Left colon (tissue), 2 donors: ENCODE results near the gene SH3D19. TPM values are rescaled to one million over a fixed set of nuclear protein-coding genes. Genes with fewer than 3 reads are reported as not detected.
"Not testable (repeated sequence)": the region's sequence is repeated elsewhere in the genome, so short reads cannot be mapped to it uniquely, and the experiment has no call there.

Experiments used
- ATAC-seq: fragments of 200-7000 bp; cut with Tn5 transposase; one replicate; pipeline ENCODE4 v1.9.1; 2020; ENCODE audit warnings: mild to moderate bottlenecking, moderate library complexity
- DNase-seq, 2 donors: peaks; one replicate each; pipeline ENCODE4 v3.0.0-alpha.2; 2020
- intact Hi-C, 2 donors: fragments of 100-400 bp; cut with DNase I in 1 of 2; cut with micrococcal nuclease in 1 of 2; formaldehyde crosslinking; loops; one replicate each; pipeline versions ENCODE4 v1.11.2 to v1.14.0; 2022; cut with DNase I, micrococcal nuclease
- total RNA-seq, 2 donors: library from RNA; stranded (reverse); fragmentation: NEBNext Ultra II Directional; extraction: Animal tissue kit (Norgen Biotek cat#: 25700); gene quantifications; one replicate each; pipeline ENCODE4 v1.2.1, GENCODE V29; 2021
- donor health status: DM: no; HTN: no; CAD: no.
- donor health status: DM: yes; HTN: yes; CAD: no.

Gene SH3D19
- total RNA-seq, 2 donors from 2014 or later, result 114 to 119 TPM

DNA sequence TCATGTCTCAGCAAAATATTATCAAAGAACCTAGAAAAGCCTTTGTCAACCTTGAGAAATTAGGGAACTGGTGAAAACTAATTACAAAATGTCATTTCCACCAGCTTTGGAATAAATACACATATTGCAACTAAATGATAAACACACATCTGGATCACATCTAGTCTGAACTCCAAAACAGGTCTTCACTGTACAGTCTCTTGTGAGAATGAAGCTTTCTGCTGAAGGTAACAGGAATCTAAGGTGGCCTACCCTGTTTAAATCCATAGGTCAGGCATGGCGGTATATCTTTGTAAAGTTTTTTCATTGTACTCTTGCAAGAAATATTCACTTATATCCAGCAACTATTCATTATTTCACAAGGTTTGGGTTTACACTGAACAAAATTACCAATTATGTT, 1.7 kb downstream of the SH3D19 start:
- intact Hi-C loops, result no loop called here
- no peak for ATAC-seq
- no peak for DNase-seq

DNA sequence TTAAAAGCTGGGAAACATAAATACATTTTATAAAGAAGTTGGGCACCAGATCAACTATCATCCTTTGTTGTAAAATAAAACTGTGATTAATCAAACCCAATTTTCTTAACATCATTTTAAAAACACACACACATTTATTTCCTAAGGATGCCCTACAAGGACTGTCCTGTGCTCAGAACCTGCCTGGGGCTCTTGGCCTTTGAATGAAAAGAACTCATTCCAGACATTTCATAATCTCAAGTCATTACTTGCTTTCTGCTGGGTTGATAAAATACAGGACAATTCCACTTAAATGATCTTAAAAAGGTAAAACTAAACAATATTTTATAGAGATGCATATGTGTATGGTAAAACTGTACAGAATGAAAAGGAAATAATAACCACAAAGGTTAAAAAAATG, 2.8 kb downstream of the SH3D19 start:
- ATAC-seq (no peak), DNase-seq (no peak)
- intact Hi-C loops, result no loop called here

DNA sequence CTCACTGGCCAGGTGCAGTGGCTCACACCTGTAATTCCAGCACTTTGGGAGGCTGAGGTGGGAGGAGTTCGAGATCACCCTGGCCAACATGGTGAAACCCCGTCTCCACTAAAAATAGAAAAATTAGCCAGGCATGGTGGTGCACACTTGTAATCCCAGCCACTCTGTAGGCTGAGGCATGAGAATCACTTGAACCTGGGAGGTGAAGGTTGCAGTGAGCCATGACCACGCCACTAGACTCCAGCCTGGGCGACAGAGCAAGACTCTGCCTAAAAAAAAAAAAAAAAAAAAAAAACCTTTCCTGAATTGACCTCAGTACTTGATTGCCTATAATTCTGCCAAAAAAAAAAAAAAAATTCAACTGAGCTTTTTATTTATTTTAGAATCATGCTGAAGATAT, 3.2 kb downstream of the SH3D19 start:
- intact Hi-C loops, result not testable (repeated sequence)

DNA sequence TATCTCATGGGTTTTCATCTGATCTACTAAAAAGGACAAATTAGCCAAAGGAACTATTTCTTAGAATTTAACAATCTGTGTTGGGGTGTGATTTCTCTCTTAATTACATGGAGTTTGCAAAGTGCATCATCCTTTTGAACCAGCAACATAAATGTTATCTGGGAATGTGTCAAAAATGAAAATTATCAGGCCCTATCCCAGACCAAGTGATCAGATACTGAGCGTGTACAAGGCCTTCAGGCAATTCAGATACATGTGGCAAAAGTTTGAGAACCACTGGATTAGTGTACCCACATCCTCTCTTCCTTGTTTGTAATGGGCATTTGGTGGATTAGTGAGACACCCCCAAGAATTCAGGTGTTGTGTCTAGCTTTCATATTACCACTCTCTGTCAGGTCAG, 3.8 kb downstream of the SH3D19 start:
- no peak for ATAC-seq
- no peak for DNase-seq
- intact Hi-C loops, result no loop called here

More for the DNA sequence above, 3.2 kb downstream of the SH3D19 start:
- ATAC-seq, DNase-seq: not testable (repeated sequence)

DNA sequence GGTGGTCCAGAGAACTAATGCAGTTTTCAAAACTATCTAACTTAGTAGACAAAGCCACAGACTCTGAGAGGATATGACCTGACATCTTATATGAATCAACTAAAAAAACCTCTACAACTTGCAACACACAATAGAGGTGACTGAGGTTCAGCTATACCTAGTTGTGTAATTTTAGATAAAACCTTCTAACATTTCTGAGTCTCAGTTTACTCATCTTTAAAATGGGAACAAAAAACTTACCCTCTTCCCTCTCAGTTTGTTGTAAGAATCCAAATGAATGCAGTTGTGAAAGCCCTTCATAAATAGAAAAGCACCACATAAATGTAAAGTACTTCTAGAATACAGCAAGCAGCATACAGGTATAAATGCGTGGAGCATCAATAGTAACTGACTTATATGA, 5.9 kb downstream of the SH3D19 start:
- DNase-seq (no peak), ATAC-seq (no peak)
- intact Hi-C loops, result no loop called here

DNA sequence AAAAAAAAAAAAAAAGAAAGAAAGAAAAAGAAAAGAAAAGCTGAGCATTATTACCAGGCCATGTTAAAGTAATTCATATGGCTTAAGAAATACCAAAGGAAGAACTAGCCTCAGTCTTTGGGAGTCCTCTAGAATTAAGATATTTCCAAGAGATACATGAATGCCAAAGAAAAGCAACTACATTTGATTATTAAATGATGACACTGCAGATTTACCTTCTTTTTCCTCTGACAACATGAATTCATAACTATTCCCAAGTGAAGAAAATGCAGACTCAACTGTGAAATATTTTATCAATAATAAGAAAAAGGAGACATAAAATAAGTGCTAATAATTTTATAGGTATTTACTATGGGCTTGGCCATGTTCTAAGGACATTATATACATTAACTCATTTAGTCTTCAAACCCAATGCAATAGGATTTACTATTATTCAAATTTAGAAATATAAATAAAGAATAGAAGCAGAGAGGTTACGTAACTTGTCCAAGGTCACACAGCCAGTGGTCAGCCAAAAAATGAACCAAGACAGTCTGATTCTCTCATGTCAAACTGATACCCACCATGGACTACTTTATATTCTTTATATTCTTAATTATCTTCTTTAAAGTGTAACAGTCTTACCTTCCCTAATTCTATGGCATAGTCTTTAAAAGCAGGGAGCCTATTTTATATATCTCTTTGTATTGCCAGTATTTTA, 6.9 kb downstream of the SH3D19 start:
- ATAC-seq, result no peak
- no peak for DNase-seq
- intact Hi-C loops, result no loop called here

DNA sequence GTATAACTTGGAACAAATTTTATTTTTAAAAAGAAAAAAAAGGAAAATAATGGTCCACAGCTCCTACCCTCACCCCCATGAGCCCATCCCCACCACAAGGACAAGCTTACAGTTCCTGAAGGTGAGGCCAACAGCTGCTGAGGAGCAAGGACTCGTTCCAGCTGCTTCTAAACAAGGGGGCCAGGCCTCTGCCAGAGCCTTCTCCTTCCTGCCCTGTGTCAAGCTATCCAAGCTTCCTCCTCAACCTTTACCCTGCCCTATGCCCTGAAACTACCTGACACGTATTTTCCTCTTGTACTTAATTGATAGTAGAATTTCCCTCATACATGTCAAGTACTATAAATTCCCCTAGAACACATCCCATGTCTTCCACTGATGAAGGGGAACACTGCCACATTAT, 8.8 kb downstream of the SH3D19 start:
- ATAC-seq (peak; percentile 77), DNase-seq (peak in 1 of 2 donors; percentile 61)
- intact Hi-C loops, result no loop called here

DNA sequence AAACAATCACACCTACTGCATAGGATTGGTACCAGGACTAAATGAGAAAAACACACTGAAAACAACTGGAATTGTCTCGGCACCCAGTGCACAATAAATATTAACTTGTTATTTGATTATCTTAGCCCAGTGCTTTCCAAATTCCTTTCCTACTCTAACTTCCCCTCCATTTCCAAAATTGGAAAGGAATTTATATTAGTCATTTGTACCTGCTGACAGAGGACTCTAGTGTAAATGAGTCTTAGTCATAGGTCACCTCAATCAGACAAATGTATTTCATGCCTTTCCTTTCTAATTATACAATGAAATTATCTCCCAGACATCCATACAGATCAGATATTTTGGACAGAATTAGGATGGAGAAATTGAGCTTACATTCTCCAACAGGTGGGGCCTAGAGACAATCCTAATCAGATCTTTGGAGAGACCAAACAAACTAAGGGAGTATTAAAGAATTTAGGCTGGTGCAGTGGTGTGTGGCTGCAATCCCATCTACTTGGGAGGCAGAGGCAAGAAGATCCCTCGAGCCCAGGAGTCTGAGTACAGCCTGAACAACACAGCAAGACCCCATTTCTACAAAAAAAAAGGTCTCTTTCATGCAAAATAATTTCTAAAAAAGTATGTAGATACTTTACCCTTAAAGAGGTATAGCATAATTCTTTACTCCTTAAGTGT, 10.1 kb downstream of the SH3D19 start:
- intact Hi-C loops, result no loop called here
- DNase-seq (no peak), ATAC-seq (no peak)

DNA sequence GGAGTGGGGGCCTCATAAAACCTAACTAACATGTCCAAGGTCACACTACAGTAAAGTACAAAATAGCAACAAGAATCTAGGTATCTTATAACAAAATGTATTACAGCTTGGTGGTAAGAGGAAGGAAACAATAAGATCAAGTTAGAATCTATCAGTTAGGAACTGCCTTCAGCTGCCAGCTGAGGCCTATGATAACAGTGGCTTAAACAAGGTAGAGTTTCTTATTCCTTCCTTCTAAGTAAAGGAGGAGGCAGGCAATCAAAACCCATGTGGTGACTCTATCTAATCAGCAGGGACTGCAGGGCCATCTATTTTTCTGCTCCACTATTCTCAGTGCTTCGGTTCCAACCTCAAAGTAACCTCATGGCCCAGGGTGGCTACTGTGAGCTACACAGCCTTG, 10.9 kb downstream of the SH3D19 start:
- ATAC-seq, result peak; percentile 20

DNA sequence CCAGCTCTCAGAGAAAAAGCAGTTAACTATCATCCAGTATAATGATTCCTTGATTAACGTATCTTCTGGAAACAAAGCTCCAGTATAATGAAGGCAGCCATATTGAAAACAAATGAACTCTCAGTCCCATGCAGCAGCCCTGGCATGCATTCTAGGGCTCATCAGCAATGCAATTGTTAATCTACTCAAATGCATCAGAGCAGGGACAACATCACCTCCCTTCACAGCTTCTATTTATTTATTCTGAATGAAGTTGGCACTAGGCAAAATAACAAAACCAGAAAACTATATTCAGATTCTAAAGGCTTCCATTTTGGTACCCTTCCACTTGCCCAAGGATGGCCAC, 11.4 kb downstream of the SH3D19 start:
- intact Hi-C loops, result no loop called here
- DNase-seq, result no peak
- ATAC-seq, result peak; percentile 4

More for the DNA sequence above, 10.9 kb downstream of the SH3D19 start:
- intact Hi-C loops, result no loop called here
- no peak for DNase-seq

DNA sequence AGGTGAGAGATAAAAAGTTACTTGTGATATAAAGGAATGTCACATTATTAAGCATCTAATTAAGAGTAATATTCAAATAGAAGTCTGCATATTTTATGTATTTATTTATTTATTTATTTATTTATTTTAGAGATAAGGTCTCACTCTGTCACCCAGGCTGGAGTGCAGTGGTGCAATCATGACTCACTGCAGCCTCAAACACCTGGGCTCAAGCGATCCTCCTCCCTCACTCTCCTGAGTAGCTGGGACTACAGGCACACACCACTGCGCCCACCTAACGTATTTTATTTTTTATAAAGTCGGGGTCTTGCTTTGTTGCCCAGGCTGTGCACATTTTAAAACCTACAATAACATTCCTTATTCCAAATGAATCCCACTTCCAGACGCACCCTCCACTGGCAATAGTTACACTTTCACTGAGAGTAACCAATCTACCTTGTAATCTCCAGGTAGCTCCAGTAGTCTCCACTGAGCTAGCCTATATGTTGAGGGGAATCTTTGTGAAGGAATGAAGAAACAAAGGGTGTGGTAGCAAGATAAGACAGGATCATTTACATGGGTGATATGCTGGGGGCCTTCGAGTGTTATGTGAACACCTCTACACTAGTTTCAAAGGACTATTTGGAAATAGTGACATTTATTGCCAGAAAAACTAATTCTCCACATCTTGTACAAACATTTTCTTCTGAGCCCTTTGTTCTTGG, 11.9 kb downstream of the SH3D19 start:
- intact Hi-C loops, result no loop called here
- DNase-seq (no peak), ATAC-seq (peak; percentile 42)

DNA sequence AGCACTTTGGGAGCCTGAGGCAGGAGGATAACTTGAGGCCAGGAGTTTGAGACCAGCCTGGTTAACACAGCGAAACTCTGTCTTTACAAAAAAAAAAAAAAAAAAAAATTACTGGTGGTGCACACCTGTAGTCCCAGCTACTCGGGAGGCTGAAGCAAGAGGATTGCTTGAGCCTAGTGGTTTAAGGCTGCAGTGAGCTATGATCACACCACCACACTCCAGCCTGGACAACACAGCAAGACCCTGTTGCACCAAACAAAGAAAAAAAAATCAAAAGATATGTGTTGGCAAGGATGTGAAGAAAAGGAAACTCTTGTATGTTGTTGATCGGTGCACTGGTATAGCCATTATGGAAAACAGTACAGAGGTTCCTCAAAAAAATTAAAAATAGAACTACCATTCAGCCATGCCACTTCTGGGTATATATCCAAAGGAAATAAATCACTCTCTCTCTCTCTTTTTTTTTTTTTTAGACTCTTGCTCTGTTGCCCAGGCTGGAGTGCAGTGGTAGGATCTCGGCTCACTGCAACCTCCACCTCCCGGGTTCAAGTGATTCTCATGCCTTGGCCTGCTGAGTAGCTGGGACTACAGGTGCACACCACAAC, 15.2 kb downstream of the SH3D19 start:
- intact Hi-C loops, result no loop called here
- ATAC-seq, result no peak
- DNase-seq, result no peak

DNA sequence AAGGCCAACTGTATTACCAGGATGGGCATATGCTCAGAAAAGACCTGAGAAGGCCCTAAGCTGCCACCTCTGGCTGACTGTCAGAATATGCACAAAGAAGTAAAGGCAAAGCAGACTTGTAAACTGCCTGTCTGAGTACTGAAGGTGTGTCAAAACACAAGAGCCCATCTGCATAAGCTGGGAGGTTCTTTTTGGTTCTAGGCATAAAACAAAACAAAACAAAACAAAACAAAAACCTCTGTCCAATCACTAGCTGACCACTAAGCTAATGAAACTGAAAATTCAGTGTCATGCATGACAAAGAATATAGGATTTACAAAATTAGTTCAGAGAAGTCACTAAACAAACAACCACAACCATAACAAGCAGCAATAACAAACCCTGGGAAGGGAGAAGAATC, 20.6 kb downstream of the SH3D19 start:
- DNase-seq (no peak), ATAC-seq (peak; percentile 87)
- intact Hi-C loops, result no loop called here

DNA sequence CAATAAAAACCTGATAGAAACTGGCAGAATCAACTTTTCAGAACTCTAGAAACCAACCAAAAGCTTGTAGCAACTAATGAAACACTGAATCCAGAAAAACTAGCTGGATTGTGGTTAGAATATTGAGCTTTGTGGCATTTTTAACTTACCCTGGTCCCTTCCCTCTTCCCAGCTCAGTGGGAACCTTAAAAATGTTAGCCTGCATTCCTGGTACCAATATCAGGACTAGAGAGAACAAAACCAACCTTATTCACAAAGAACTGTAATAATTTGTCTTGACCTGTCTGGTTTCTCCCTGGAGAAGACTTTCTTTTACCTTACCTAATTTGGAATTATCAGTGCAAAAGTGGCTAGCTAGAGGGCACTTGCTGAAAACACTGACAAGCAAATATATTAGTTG, 21.2 kb downstream of the SH3D19 start:
- ATAC-seq (no peak), DNase-seq (no peak)
- intact Hi-C loops, result no loop called here

DNA sequence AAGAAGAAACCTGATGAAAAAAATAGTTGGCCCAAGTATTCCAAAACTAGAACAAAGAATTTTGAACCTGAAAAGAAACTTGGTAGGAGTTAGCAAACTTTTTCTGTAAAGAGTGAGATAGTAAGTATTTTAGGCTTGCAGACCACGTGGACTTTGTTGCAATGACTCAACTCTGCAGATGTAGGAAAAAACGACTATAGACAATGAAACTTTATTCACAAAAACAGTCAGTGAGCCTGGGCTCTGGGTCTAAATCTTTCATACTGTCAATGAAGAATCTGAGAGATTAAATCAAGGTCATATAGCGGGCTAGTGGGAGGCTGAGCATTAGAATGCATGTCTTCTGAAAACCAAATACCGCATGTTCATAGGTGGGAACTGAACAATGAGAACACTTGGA, 23.0 kb downstream of the SH3D19 start:
- intact Hi-C loops, result no loop called here
- DNase-seq (no peak), ATAC-seq (no peak)

DNA sequence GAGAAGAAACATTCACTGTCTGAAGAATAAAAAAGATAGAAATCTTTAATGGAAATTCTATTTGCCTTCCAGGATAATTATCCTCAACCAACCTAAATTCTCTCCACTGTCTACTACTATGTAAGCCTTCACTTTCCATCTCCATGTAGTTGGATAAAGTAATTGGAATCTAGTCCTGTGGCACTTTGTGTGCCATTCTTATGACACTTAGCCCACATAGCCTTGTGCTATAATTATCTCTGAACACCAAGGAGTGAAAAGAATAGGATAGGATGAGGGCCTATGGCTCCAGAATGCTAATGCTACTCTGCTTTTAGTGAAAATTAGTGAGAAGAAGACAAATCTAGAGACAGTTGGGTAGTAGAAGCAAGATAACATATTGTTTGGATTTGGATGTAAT, 28.2 kb downstream of the SH3D19 start:
- ATAC-seq (no peak), DNase-seq (no peak)
- intact Hi-C loops, result no loop called here

DNA sequence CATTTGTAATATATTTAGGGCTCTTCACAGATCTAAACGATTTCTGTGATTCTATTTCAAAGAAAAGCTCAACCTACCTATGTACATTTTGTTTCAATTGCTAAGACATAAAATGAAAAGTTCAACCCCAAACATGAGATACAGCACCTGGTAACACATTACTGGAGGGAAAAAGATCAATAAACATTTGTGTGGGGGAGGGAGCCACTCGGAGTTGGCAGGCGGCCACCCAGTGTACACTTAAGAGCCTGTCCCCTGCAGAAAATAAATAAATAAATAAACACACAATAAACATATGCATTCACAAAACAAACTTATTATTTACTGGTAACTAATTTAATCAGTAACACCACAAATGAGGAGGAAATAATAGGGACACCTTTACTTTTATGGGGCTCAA, 29.2 kb downstream of the SH3D19 start:
- DNase-seq (no peak), ATAC-seq (no peak)
- intact Hi-C loops, result no loop called here

DNA sequence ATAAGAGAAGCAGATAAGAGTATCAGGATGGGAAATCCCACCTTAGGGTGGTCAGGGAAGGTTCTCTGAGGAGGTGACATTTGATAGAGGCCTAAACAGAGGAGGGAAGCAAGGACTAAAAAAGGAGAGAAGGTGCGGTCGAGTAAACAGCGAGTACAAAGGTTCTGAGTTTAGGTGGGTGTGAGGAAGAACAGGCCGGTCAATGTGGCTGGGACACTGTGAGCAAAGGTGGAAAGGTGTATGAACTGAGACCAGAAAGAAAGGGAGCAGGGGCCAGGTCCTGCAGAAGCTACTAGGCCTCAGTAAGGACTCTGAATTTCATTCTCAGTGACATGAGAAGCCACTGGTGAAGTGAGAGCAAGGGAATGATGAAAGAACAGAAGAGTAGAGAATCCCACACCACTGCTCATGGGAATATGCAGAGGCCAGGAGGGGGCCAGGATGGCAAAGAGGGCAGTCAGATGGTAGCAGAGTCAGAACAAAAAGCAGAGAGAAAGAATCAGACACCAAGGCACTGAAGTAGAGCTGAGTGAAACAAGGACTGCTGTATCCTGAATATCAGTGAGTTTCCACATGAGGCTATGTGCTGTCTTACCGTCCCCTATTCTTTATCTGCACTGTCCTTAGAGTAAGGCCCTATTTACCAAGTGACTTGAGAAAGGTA, 30.4 kb downstream of the SH3D19 start:
- intact Hi-C loops, result no loop called here
- ATAC-seq, result peak; percentile 95
- peak; percentile 32 to 46 for DNase-seq

DNA sequence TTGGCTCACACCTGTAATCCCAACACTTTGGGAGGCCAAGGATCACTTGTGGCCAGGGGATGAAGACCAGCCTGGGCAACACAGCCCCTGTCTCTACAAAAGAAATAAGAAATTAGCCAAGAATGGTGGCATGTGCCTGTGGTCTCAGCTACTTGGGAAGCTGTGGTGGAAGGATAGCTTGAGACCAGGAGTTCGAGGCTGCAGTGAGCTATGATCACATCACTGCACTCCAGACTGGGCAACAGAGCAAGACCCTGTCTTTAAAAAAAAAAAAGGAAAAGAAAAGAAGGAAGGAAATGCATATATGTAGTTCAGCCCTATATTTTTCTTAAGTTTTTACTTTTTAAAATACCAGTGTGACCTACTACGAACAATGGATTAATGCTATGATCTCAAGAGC, 33.4 kb downstream of the SH3D19 start:
- ATAC-seq (no peak), DNase-seq (no peak)
- intact Hi-C loops, result no loop called here
